IMR-90 (cell line): ENCODE measurements around the gene SPATA13. TPM values are rescaled to one million over a fixed set of nuclear protein-coding genes. Genes with fewer than 3 reads are reported as not detected.

Experiments used
- ATAC-seq: fragments of 200-7000 bp; cut with Tn5 transposase; 2 replicates; pipeline ENCODE4 v1.9.1; 2020; ENCODE audit warnings: low read depth, mild to moderate bottlenecking, moderate library complexity
- BruUV-seq: library from RNA; stranded (reverse); fragments of 400-500 nt; replicated peaks from 2 replicates; lab custom pipeline; 2021; lab: Mats Ljungman, UMichigan
- CTCF ChIA-PET: fragments of 300-600 bp; formaldehyde crosslinking; extraction: SDS; loops from one replicate; lab custom pipeline; 2021; ENCODE audit warnings: antibody characterized with exemption; lab: Yijun Ruan, JAX
- POLR2A ChIA-PET: fragments of 300-600 bp; sonication (Branson Sonifier 250); formaldehyde crosslinking; loops from one replicate; lab custom pipeline; 2022; ENCODE audit warnings: antibody characterized with exemption; ENCODE audit not compliant: unreplicated experiment; lab: Charles Lee
- DNase-seq: peaks from one replicate; pipeline ENCODE4 v3.0.0; 2013
- H2AFZ ChIP-seq: replicated peaks from 2 replicates; pipeline ENCODE3; 2013; ENCODE audit warnings: low read length, mild to moderate bottlenecking; ENCODE audit not compliant: poor library complexity
- H2AK5ac ChIP-seq: 2 replicates; pipeline ENCODE4 v1.6.1; 2013; ENCODE audit warnings: low read depth, low read length, inconsistent platforms
- H2AK9ac ChIP-seq: replicated peaks from 2 replicates; pipeline ENCODE3; 2013; ENCODE audit warnings: mild to moderate bottlenecking, low read depth, low read length, moderate library complexity; ENCODE audit not compliant: poor library complexity
- H2BK120ac ChIP-seq: 2 replicates; pipeline ENCODE4 v1.6.1; 2013; ENCODE audit warnings: low read depth, low read length, inconsistent platforms
- H2BK15ac ChIP-seq: 3 replicates; pipeline ENCODE4 v1.6.1; 2013; ENCODE audit warnings: low read depth, low read length, inconsistent platforms
- H2BK20ac ChIP-seq: 2 replicates; pipeline ENCODE4 v1.6.1; 2013; ENCODE audit warnings: low read depth, mild to moderate bottlenecking, inconsistent platforms, low read length, moderate library complexity
- H2BK5ac ChIP-seq: 2 replicates; pipeline ENCODE4 v1.6.1; 2013; ENCODE audit warnings: mild to moderate bottlenecking, low read depth, low read length, inconsistent platforms; ENCODE audit not compliant: poor library complexity, severe bottlenecking
- H3K14ac ChIP-seq: replicated peaks from 2 replicates; pipeline ENCODE4 v1.6.1; 2013; ENCODE audit warnings: low read depth, low read length, inconsistent platforms
- H3K18ac ChIP-seq: 2 replicates; pipeline ENCODE4 v1.6.1; 2013; ENCODE audit warnings: low read depth, low read length, control low read depth
- H3K23ac ChIP-seq: 2 replicates; pipeline ENCODE4 v1.6.1; 2013; ENCODE audit warnings: low read depth, low read length, inconsistent platforms
- H3K27ac ChIP-seq: 2 replicates; pipeline ENCODE4 v1.5.1; 2013; ENCODE audit warnings: mild to moderate bottlenecking, control low read depth, low read length; ENCODE audit not compliant: insufficient read depth
- H3K27me3 ChIP-seq: 2 replicates; pipeline ENCODE4 v1.6.1; 2013; ENCODE audit warnings: low read length; ENCODE audit not compliant: control insufficient read depth, insufficient read depth
- H3K36me3 ChIP-seq: 2 replicates; pipeline ENCODE4 v1.6.1; 2013; ENCODE audit warnings: low read length, mixed read lengths; ENCODE audit not compliant: control insufficient read depth, insufficient read depth
- H3K4ac ChIP-seq: 2 replicates; pipeline ENCODE4 v1.6.1; 2013; ENCODE audit warnings: low read depth, low read length, inconsistent platforms
- H3K4me1 ChIP-seq: 2 replicates; pipeline ENCODE4 v1.6.1; 2013; ENCODE audit warnings: low read length, mixed read lengths; ENCODE audit not compliant: control insufficient read depth, insufficient read depth
- H3K4me2 ChIP-seq: 2 replicates; pipeline ENCODE4 v1.6.1; 2013; ENCODE audit warnings: low read depth, mild to moderate bottlenecking, control low read depth, low read length, moderate library complexity
- H3K4me3 ChIP-seq: 2 replicates; pipeline ENCODE4 v1.5.1; 2013; ENCODE audit warnings: low read depth, mild to moderate bottlenecking, control low read depth, low read length, moderate library complexity; ENCODE audit not compliant: insufficient read depth
- H3K56ac ChIP-seq: 2 replicates; pipeline ENCODE4 v1.6.1; 2013; ENCODE audit warnings: low read length, inconsistent platforms; ENCODE audit not compliant: insufficient read depth; ENCODE audit errors: extremely low read depth
- H3K79me1 ChIP-seq, 2 experiments: 2 replicates each; pipeline ENCODE4 v1.6.1; 2013; ENCODE audit warnings: low read length in 2 of 2, inconsistent platforms in 1 of 2, low read depth in 1 of 2
- H3K9ac ChIP-seq: 2 replicates; pipeline ENCODE4 v1.6.1; 2013; ENCODE audit warnings: low read depth, low read length, control low read depth
- H3K9me1 ChIP-seq: 2 replicates; pipeline ENCODE4 v1.6.1; 2013; ENCODE audit warnings: low read length, inconsistent platforms; ENCODE audit not compliant: insufficient read depth
- H3K9me3 ChIP-seq: 2 replicates; pipeline ENCODE4 v1.6.1; 2013; ENCODE audit warnings: low read length; ENCODE audit not compliant: control insufficient read depth, insufficient read depth
- H4K20me1 ChIP-seq: 2 replicates; pipeline ENCODE4 v1.6.1; 2013; ENCODE audit warnings: low read length, inconsistent platforms; ENCODE audit not compliant: insufficient read depth
- H4K5ac ChIP-seq: 2 replicates; pipeline ENCODE4 v1.6.1; 2013; ENCODE audit warnings: mild to moderate bottlenecking, low read depth, low read length, control low read depth
- H4K8ac ChIP-seq, 2 experiments: 2 replicates each; pipeline ENCODE4 v1.6.1; 2013; ENCODE audit warnings: low read depth in 2 of 2, low read length in 2 of 2, control low read depth in 1 of 2, inconsistent platforms in 1 of 2
- H4K91ac ChIP-seq: 2 replicates; pipeline ENCODE4 v1.6.1; 2013; ENCODE audit warnings: low read depth, low read length, inconsistent platforms; ENCODE audit not compliant: insufficient read depth
- BHLHE40 ChIP-seq: fragments of 150-350 bp; IDR thresholded peaks from 2 replicates; pipeline ENCODE4 v1.6.1; 2016; ENCODE audit warnings: mild to moderate bottlenecking, low read depth, low read length
- CHD1 ChIP-seq: IDR thresholded peaks from 2 replicates; pipeline ENCODE4 v1.6.1; 2012; ENCODE audit warnings: low read depth, low read length, improper control_type of control experiment
- FOS ChIP-seq: fragments of 150-350 bp; IDR thresholded peaks from 2 replicates; pipeline ENCODE4 v1.6.1; 2016; ENCODE audit warnings: low read depth, low read length
- MAFK ChIP-seq: IDR thresholded peaks from 2 replicates; pipeline ENCODE4 v1.6.1; 2012; ENCODE audit warnings: low read depth, low read length, improper control_type of control experiment
- NFE2L2 ChIP-seq: fragments of 150-350 bp; IDR thresholded peaks from 2 replicates; pipeline ENCODE4 v1.6.1; 2016; ENCODE audit warnings: low read depth, mild to moderate bottlenecking, low read length
- POLR2A ChIP-seq: IDR thresholded peaks from 2 replicates; pipeline ENCODE4 v1.6.1; 2012; ENCODE audit warnings: mild to moderate bottlenecking, low read depth, low read length
- RCOR1 ChIP-seq: IDR thresholded peaks from 2 replicates; pipeline ENCODE4 v1.6.1; 2012; ENCODE audit warnings: mild to moderate bottlenecking, low read length, improper control_type of control experiment; ENCODE audit not compliant: insufficient replicate concordance
- RFX5 ChIP-seq: IDR thresholded peaks from 2 replicates; pipeline ENCODE4 v1.8.0; 2012; ENCODE audit warnings: low read depth, mild to moderate bottlenecking, low read length, moderate library complexity
- SMC3 ChIP-seq: fragments of 150-350 bp; IDR thresholded peaks from 2 replicates; pipeline ENCODE4 v1.6.1; 2016; ENCODE audit warnings: low read depth, mild to moderate bottlenecking, antibody characterized with exemption, low read length, moderate library complexity
- USF2 ChIP-seq: fragments of 150-350 bp; IDR thresholded peaks from 2 replicates; pipeline ENCODE4 v1.6.1; 2017; ENCODE audit warnings: mild to moderate bottlenecking, antibody characterized with exemption, low read length, low read depth
- WGBS, 2 experiments: methylation state at CpG; one replicate each; pipeline versions ENCODE4 v1.1.5 to v1.1.7; 2013; ENCODE audit warnings: missing lambda C conversion rate in 2 of 2; ENCODE audit not compliant: insufficient read length in 1 of 2; ENCODE audit errors: extremely low coverage in 2 of 2; 5-methylcytosine and 5-hydroxymethylcytosine counted together
- dilution Hi-C: fragments of 300-500 bp; cut with HindIII; formaldehyde crosslinking; loops from one replicate; pipeline ENCODE4 v1.14.3; 2018; ENCODE audit warnings: low sequenced_read_pairs; ENCODE audit not compliant: unreplicated experiment
- in situ Hi-C: fragments of 300-500 bp; cut with MboI; formaldehyde crosslinking; loops from 3 replicates; pipeline ENCODE4 v1.14.3; 2019; ENCODE audit warnings: low sequenced_read_pairs, inconsistent platforms, mixed read lengths
- intact Hi-C: fragments of 100-400 bp; cut with micrococcal nuclease; formaldehyde crosslinking; loops from 2 replicates; pipeline ENCODE4 v1.10.0; 2022
- polyA plus RNA-seq, 3 experiments: library from polyadenylated mRNA; depleted of rRNA; stranded (reverse); fragments of >200 nt; gene quantifications; 2 replicates each; pipeline ENCODE4 v1.2.3, GENCODE V29; 2012; ENCODE audit warnings: low replicate concordance in 1 of 3
- total RNA-seq: library from RNA; depleted of rRNA; stranded (reverse); fragments of >200 nt; gene quantifications from 2 replicates; pipeline ENCODE4 v1.2.3, GENCODE V29; 2012

SPATA13 gene
- total and polyA plus RNA-seq, 2 of the 4 experiments (the other 2 are of a cell fraction) = 10.5 to 12.5 TPM

DNA sequence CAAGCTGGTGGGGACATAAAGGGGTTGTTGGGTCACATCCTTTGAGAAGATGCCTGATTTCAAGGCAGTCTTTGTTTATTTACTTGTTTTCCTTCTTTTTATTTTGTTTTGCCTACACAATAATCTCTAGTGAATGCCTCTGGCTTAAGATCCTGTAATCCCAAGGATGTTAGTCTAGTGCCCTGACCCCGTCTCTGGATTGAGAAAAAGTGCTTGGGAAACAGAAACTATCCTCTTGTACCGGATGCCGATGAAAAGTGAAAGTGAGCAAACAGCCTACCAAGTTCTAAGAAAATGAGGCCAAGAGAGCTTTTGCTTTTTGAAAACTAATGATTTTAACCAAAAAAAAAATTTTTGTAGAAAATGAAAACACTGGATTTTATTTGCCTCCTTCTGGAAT lies 106.8 kb downstream of the SPATA13 start:
- no peak overlapping the region for H4K91ac ChIP-seq
- intact Hi-C loops (no loop called here), dilution Hi-C loops (no loop called here), in situ Hi-C loops (no loop called here)
- WGBS, 2 experiments = no CpG with 5 or more reads among the region's 3 CpGs
- H2AFZ ChIP-seq = no peak overlapping the region
- BruUV-seq = no TSS peak
- no peak overlapping the region for H3K4ac ChIP-seq
- H3K9me3 ChIP-seq = no peaks in the 10 kb centered on the region
- ATAC-seq = no peak
- H2BK120ac ChIP-seq = no peak overlapping the region
- no peak overlapping the region for H3K23ac ChIP-seq
- H3K36me3 ChIP-seq = no peaks in the 10 kb centered on the region
- H3K79me1 ChIP-seq = peaks cover 11 to 41% of the 10 kb centered on the region in 2 experiments; a peak in 3 of 4 replicates
- no peak for DNase-seq
- H3K18ac ChIP-seq = no peak overlapping the region
- H3K9ac ChIP-seq = no peak overlapping the region
- peaks cover 10% of the 10 kb centered on the region; the same call in 1 of the 2 replicates for H3K9me1 ChIP-seq
- no peak overlapping the region for H4K5ac ChIP-seq
- H3K4me3 ChIP-seq = no peak overlapping the region
- H3K14ac ChIP-seq = no peak overlapping the region
- no peak overlapping the region for H2BK20ac ChIP-seq
- peaks cover 11% of the 10 kb centered on the region for H3K4me1 ChIP-seq
- no peak overlapping the region for H2BK15ac ChIP-seq
- H2BK5ac ChIP-seq = no peak overlapping the region
- no peak overlapping the region for H3K56ac ChIP-seq
- ChIA-PET CTCF (no interaction called here), POLR2A (no interaction called here)
- no peak overlapping the region for H2AK9ac ChIP-seq
- H3K27ac ChIP-seq = no peak overlapping the region
- no peak overlapping the region for H2AK5ac ChIP-seq
- H3K4me2 ChIP-seq = no peak overlapping the region
- TF ChIP-seq FOS (no peak), MAFK (no peak), BHLHE40 (no peak), RCOR1 (no peak), CHD1 (no peak), USF2 (no peak), SMC3 (no peak), RFX5 (no peak), POLR2A (no peak), NFE2L2 (no peak)
- no peaks in the 10 kb centered on the region for H3K27me3 ChIP-seq
- 0 out of 2 replicates have a peak, but pooled peaks cover 2% of the 10 kb centered on the region for H4K20me1 ChIP-seq
- no peak overlapping the region for H4K8ac ChIP-seq
